GM23338 (cell line): ENCODE measurements around the gene SFRP5. TPM values are rescaled to one million over a fixed set of nuclear protein-coding genes. Genes with fewer than 3 reads are reported as not detected.

Experiments used
- ATAC-seq: fragments of 200-7000 bp; cut with Tn5 transposase; 3 replicates; pipeline ENCODE4 v1.9.1; 2020
- DNase-seq: peaks from one replicate; pipeline ENCODE4 v3.0.0-alpha.2; 2015; ENCODE audit warnings: low spot score
- H2AFZ ChIP-seq: fragments of 200-600 bp; sonication (generic); 2 replicates; pipeline ENCODE4 v1.8.0; 2016; ENCODE audit warnings: antibody characterized with exemption, mild to moderate bottlenecking, moderate library complexity
- H3F3A ChIP-seq: fragments of 200-600 bp; sonication (generic); replicated peaks from 2 replicates; pipeline ENCODE4 v1.8.0; 2017; ENCODE audit warnings: antibody characterized with exemption, mixed run types, low read depth
- H3K27ac ChIP-seq: fragments of 200-600 bp; sonication (generic); 2 replicates; pipeline ENCODE4 v1.6.1; 2016; ENCODE audit warnings: low read depth
- H3K27me3 ChIP-seq: fragments of 200-600 bp; sonication (generic); 2 replicates; pipeline ENCODE4 v1.8.0; 2016; ENCODE audit warnings: mild to moderate bottlenecking, mixed run types, moderate library complexity; ENCODE audit not compliant: insufficient read depth
- H3K36me3 ChIP-seq: fragments of 200-600 bp; sonication (generic); 2 replicates; pipeline ENCODE4 v1.8.0; 2016; ENCODE audit warnings: mild to moderate bottlenecking; ENCODE audit not compliant: insufficient read depth
- H3K4me1 ChIP-seq: fragments of 200-600 bp; sonication (generic); 2 replicates; pipeline ENCODE4 v1.8.0; 2016; ENCODE audit warnings: mild to moderate bottlenecking, moderate library complexity; ENCODE audit not compliant: insufficient read depth
- H3K4me2 ChIP-seq: fragments of 200-600 bp; sonication (generic); 2 replicates; pipeline ENCODE4 v1.7.1; 2017; ENCODE audit warnings: mixed run types
- H3K4me3 ChIP-seq: fragments of 200-600 bp; sonication (generic); 2 replicates; pipeline ENCODE4 v1.6.1; 2016; ENCODE audit warnings: mixed run types
- H3K79me2 ChIP-seq: fragments of 200-600 bp; sonication (generic); replicated peaks from 2 replicates; pipeline ENCODE4 v1.8.0; 2017; ENCODE audit warnings: mild to moderate bottlenecking; ENCODE audit not compliant: insufficient read depth
- H3K9me2 ChIP-seq: fragments of 200-600 bp; sonication (generic); 2 replicates; pipeline ENCODE4 v1.8.0; 2017; ENCODE audit not compliant: insufficient read depth
- H4K20me1 ChIP-seq: fragments of 200-600 bp; sonication (generic); replicated peaks from 2 replicates; pipeline ENCODE4 v1.8.0; 2017; ENCODE audit warnings: mild to moderate bottlenecking; ENCODE audit not compliant: insufficient read depth
- H3K27ac Mint-ChIP-seq: 2 replicates; pipeline ENCODE4 v1.8.0; 2020; ENCODE audit warnings: inconsistent platforms, mild to moderate bottlenecking, moderate library complexity, mixed read lengths
- H3K27me3 Mint-ChIP-seq: 3 replicates; pipeline ENCODE4 v1.8.0; 2022; ENCODE audit warnings: low read depth, mild to moderate bottlenecking, moderate library complexity, mixed read lengths, inconsistent platforms; ENCODE audit not compliant: insufficient read depth, poor library complexity
- H3K36me3 Mint-ChIP-seq: 3 replicates; pipeline ENCODE4 v1.8.0; 2021; ENCODE audit warnings: low read depth, mild to moderate bottlenecking, inconsistent platforms, moderate library complexity, mixed read lengths
- H3K4me1 Mint-ChIP-seq: 3 replicates; pipeline ENCODE4 v1.8.0; 2020; ENCODE audit warnings: mild to moderate bottlenecking, inconsistent platforms, mixed read lengths
- H3K4me3 Mint-ChIP-seq: 3 replicates; pipeline ENCODE4 v1.8.0; 2021; ENCODE audit warnings: moderate library complexity, mild to moderate bottlenecking, inconsistent platforms, mixed read lengths
- H3K9me3 Mint-ChIP-seq: 3 replicates; pipeline ENCODE4 v1.8.0; 2020; ENCODE audit warnings: moderate library complexity, mild to moderate bottlenecking, inconsistent platforms, mixed read lengths
- CREB1 ChIP-seq: fragments of 250-450 bp; sonication (Bioruptor Pico); IDR thresholded peaks from 2 replicates; pipeline ENCODE4 v1.5.0; 2020; ENCODE audit warnings: low read depth, mild to moderate bottlenecking, moderate library complexity
- CTCF ChIP-seq, 2 experiments: fragments of 200-600 bp in 1 of 2; sonication (generic) in 1 of 2; conservative IDR thresholded peaks; 2 replicates each; pipeline versions ENCODE4 v1.5.1 to v1.6.1; 2016 to 2017; ENCODE audit warnings: antibody characterized with exemption in 2 of 2, low read depth in 2 of 2, mild to moderate bottlenecking in 2 of 2, moderate library complexity in 1 of 2
- ETS1 ChIP-seq: IDR thresholded peaks from 2 replicates; pipeline ENCODE4 v1.6.1; 2016; ENCODE audit warnings: antibody characterized with exemption
- EZH2 ChIP-seq: fragments of 200-600 bp; sonication (generic); IDR thresholded peaks from one replicate; pipeline ENCODE4 v1.8.0; 2017; ENCODE audit warnings: antibody characterized with exemption, mild to moderate bottlenecking, low read depth; ENCODE audit not compliant: unreplicated experiment
- EZH2phosphoT487 ChIP-seq: fragments of 200-600 bp; sonication (generic); IDR thresholded peaks from one replicate; pipeline ENCODE4 v1.8.1; 2018; ENCODE audit warnings: antibody characterized with exemption; ENCODE audit not compliant: unreplicated experiment
- NANOG ChIP-seq: IDR thresholded peaks from 2 replicates; pipeline ENCODE4 v1.6.1; 2016; ENCODE audit warnings: antibody characterized with exemption, borderline replicate concordance
- POLR2AphosphoS5 ChIP-seq: IDR thresholded peaks from 2 replicates; pipeline ENCODE4 v1.6.1; 2016; ENCODE audit warnings: antibody characterized with exemption, low read depth
- REST ChIP-seq: IDR thresholded peaks from one replicate; pipeline ENCODE4 v1.6.1; 2018; ENCODE audit warnings: antibody characterized with exemption; ENCODE audit not compliant: unreplicated experiment
- STAT1 ChIP-seq: IDR thresholded peaks from one replicate; pipeline ENCODE4 v1.6.1; 2016; ENCODE audit warnings: antibody characterized with exemption; ENCODE audit not compliant: unreplicated experiment
- ZNF114 ChIP-seq: fragments of 250-450 bp; sonication (Bioruptor Pico); IDR thresholded peaks from 2 replicates; pipeline ENCODE4 v1.5.0; 2020; ENCODE audit warnings: mild to moderate bottlenecking, moderate library complexity
- ZNF331 ChIP-seq: fragments of 250-450 bp; sonication (Bioruptor Pico); IDR thresholded peaks from 2 replicates; pipeline ENCODE4 v1.5.0; 2020; ENCODE audit warnings: low read depth, mild to moderate bottlenecking, moderate library complexity
- ZNF462 ChIP-seq: fragments of 250-450 bp; sonication (Bioruptor Pico); IDR thresholded peaks from 2 replicates; pipeline ENCODE4 v1.5.0; 2020; ENCODE audit warnings: mild to moderate bottlenecking, moderate library complexity
- polyA plus RNA-seq: library from polyadenylated mRNA; unstranded; fragments of >200 nt; fragmentation: Nextera tagmentation; extraction: Ambion mirVana; gene quantifications from 2 replicates; pipeline ENCODE4 v1.2.1, GENCODE V29; 2016
- total RNA-seq: library from RNA; depleted of rRNA; stranded (reverse); fragments of >200 nt; shearing (Covaris generic); gene quantifications from 2 replicates; pipeline ENCODE4 v1.2.3, GENCODE V29; 2014

The SFRP5 gene
- total and polyA plus RNA-seq, 2 experiments from 2014 or later: 2.4 to 3.5 TPM

- no peak overlapping the region for H3K4me3 ChIP-seq
- H3K27ac ChIP-seq: no peak overlapping the region
- no peak overlapping the region for H2AFZ ChIP-seq
- Mint-ChIP-seq H3K4me1 (peaks cover 29% of the 10 kb centered on the region), H3K36me3 (peaks cover 15% of the 10 kb centered on the region; the same call in 2 of the 3 replicates), H3K27ac (no peak overlapping the region), H3K9me3 (no peaks in the 10 kb centered on the region), H3K4me3 (no peak overlapping the region), H3K27me3 (peaks cover 35% of the 10 kb centered on the region)
- DNase-seq: no peak
- no peaks in the 10 kb centered on the region for H3K9me2 ChIP-seq
- ATAC-seq: no peak
- TF ChIP-seq NANOG: no peak
- no peak for TF ChIP-seq POLR2AphosphoS5
- no peak for TF ChIP-seq ZNF462 (CRISPR knock-in tag)
- TF ChIP-seq CTCF (conservative IDR thresholded peaks at IDR 0.05; ENCODE audit: low read depth in 2 of 2): no peak
- no peak for TF ChIP-seq CREB1 (CRISPR knock-in tag)
- TF ChIP-seq ZNF331 (CRISPR knock-in tag): no peak
- TF ChIP-seq EZH2phosphoT487: no peak
- no peak for TF ChIP-seq EZH2
- no peak for TF ChIP-seq ZNF114
- TF ChIP-seq STAT1: no peak
- no peak for TF ChIP-seq ETS1
- TF ChIP-seq REST: no peak
- H3K4me1 ChIP-seq: peaks cover 8% of the 10 kb centered on the region; the same call in 1 of the 2 replicates
- H3K36me3 ChIP-seq: peaks cover 1% of the 10 kb centered on the region; the same call in 1 of the 2 replicates
- H4K20me1 ChIP-seq: no peaks in the 10 kb centered on the region; the same call in 1 of the 2 replicates
- no peaks in the 10 kb centered on the region for H3K79me2 ChIP-seq
- peaks cover 16% of the 10 kb centered on the region for H3K27me3 ChIP-seq
- H3K4me2 ChIP-seq: no peak overlapping the region
- no peaks in the 10 kb centered on the region for H3F3A ChIP-seq
Measured at GRCh38 chr10:97765201-97765600, 6.6 kb downstream of the SFRP5 start.
